Endodermal cell (in vitro differentiated cells): Measurements from ENCODE around the gene KIR2DL4. TPM values are rescaled to one million over a fixed set of nuclear protein-coding genes. Genes with fewer than 3 reads are reported as not detected.
"Not testable (repeated sequence)": the region's sequence is repeated elsewhere in the genome, so short reads cannot be mapped to it uniquely, and the experiment has no call there.

Experiments
- DNase-seq: peaks from one replicate; pipeline ENCODE4 v3.0.0-alpha.2; 2017
- H3K27ac ChIP-seq: 2 replicates; pipeline ENCODE4 v1.5.1; 2013; ENCODE audit warnings: mild to moderate bottlenecking, low read depth, low read length, moderate library complexity
- H3K27me3 ChIP-seq: 2 replicates; pipeline ENCODE4 v1.6.1; 2013; ENCODE audit warnings: mild to moderate bottlenecking, low read length, moderate library complexity; ENCODE audit not compliant: insufficient read depth, control insufficient read depth, poor library complexity, severe bottlenecking
- H3K36me3 ChIP-seq: 2 replicates; pipeline ENCODE4 v1.7.0; 2013; ENCODE audit warnings: mild to moderate bottlenecking, low read length, moderate library complexity; ENCODE audit not compliant: control insufficient read depth, insufficient read depth
- H3K4me1 ChIP-seq: one replicate; pipeline ENCODE4 v1.7.0; 2013; ENCODE audit warnings: low read length; ENCODE audit not compliant: control insufficient read depth, insufficient read depth
- H3K4me3 ChIP-seq: 2 replicates; pipeline ENCODE4 v1.5.1; 2013; ENCODE audit warnings: mild to moderate bottlenecking, low read length, moderate library complexity
- H3K9ac ChIP-seq: 2 replicates; pipeline ENCODE4 v1.6.1; 2013; ENCODE audit warnings: mild to moderate bottlenecking, low read length, moderate library complexity; ENCODE audit not compliant: poor library complexity, severe bottlenecking; ENCODE audit errors: extremely low read depth
- H3K9me3 ChIP-seq: 2 replicates; pipeline ENCODE4 v1.6.1; 2013; ENCODE audit warnings: mild to moderate bottlenecking, low read length, moderate library complexity; ENCODE audit not compliant: control insufficient read depth
- H3K27ac Mint-ChIP-seq: 2 replicates; pipeline ENCODE4 v1.8.0; 2020; ENCODE audit warnings: mixed read lengths
- H3K27me3 Mint-ChIP-seq: 2 replicates; pipeline ENCODE4 v1.8.0; 2021; ENCODE audit warnings: mild to moderate bottlenecking, mixed read lengths; ENCODE audit not compliant: insufficient read depth
- H3K36me3 Mint-ChIP-seq: 2 replicates; pipeline ENCODE4 v1.8.0; 2020; ENCODE audit warnings: low read depth, mixed read lengths
- H3K4me1 Mint-ChIP-seq: 2 replicates; pipeline ENCODE4 v1.8.0; 2020; ENCODE audit warnings: mixed read lengths
- H3K4me3 Mint-ChIP-seq: 2 replicates; pipeline ENCODE4 v1.8.0; 2020; ENCODE audit warnings: mild to moderate bottlenecking, moderate library complexity, mixed read lengths
- H3K9me3 Mint-ChIP-seq: 2 replicates; pipeline ENCODE4 v1.8.0; 2020; ENCODE audit warnings: mild to moderate bottlenecking, mixed read lengths
- whole genome bisulfite sequencing, 2 experiments: methylation state at CpG; one replicate each; pipeline versions ENCODE4 v1.1.5 to v1.1.7; 2013; ENCODE audit warnings: missing lambda C conversion rate in 2 of 2, mixed read lengths in 1 of 2; ENCODE audit not compliant: insufficient coverage in 1 of 2, insufficient read length in 1 of 2; 5-methylcytosine and 5-hydroxymethylcytosine counted together
- total RNA-seq, 2 donors: library from RNA; stranded (reverse); fragmentation: NEBNext Ultra II Directional in 1 of 2; extraction: Animal tissue kit (Norgen Biotek cat#: 25700) in 1 of 2; gene quantifications; 2 replicates in 1 of 2; 3 replicates in 1 of 2; pipeline ENCODE4 v1.2.1, GENCODE V29; 2021
- TF ChIP-seq, protein P1 (sequence below): fragments of 200-600 bp; sonication (generic); conservative IDR thresholded peaks from 2 replicates; pipeline ENCODE4 v1.5.0; 2021; ENCODE audit warnings: antibody characterized with exemption, mild to moderate bottlenecking

The KIR2DL4 gene
- total RNA-seq, 2 donors from 2014 or later: not detected

DNA sequence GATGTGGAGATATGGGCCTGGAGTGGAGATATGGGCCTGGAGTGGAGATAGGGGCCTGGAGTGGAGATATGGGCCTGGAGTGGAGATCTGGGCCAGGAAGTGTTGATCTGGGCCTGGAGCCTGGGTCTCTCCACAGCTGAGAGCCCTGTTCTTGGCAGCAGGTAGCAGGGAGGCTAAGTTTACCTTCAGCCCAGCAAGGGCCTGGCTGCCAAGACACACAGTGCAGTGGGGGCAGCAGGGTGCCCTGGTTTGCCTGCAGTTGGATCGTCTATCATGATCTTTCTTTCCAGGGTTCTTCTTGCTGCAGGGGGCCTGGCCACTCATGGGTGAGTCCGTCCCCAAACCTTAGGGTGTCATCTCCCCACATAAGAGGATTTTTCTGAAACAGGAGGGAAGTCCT lies 47.5 kb downstream of the KIR2DL4 start:
- TF ChIP-seq, protein P1, sequence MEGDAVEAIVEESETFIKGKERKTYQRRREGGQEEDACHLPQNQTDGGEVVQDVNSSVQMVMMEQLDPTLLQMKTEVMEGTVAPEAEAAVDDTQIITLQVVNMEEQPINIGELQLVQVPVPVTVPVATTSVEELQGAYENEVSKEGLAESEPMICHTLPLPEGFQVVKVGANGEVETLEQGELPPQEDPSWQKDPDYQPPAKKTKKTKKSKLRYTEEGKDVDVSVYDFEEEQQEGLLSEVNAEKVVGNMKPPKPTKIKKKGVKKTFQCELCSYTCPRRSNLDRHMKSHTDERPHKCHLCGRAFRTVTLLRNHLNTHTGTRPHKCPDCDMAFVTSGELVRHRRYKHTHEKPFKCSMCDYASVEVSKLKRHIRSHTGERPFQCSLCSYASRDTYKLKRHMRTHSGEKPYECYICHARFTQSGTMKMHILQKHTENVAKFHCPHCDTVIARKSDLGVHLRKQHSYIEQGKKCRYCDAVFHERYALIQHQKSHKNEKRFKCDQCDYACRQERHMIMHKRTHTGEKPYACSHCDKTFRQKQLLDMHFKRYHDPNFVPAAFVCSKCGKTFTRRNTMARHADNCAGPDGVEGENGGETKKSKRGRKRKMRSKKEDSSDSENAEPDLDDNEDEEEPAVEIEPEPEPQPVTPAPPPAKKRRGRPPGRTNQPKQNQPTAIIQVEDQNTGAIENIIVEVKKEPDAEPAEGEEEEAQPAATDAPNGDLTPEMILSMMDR: no peak

DNA sequence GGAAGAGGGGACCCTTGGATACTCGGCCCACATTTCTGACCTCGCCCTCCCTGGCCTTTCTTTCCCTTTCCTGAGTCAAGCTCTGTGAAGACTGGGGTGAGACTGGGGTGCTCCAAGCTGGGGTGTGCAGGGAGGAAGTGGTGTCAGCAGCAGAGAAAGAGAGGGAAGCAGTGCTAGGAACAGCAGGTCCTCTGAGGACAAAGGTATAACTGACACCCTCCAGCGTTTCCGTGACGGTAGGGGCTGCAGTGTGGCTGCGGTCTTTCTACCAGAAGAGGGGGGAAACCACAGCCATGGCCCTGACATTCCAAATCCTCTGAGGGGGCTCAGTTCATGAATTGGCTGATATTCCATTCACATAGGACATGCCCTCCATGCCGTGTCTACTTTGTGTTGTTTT lies 47.9 kb downstream of the KIR2DL4 start:
- Histone ChIP-seq H3K9ac (no peak overlapping the region), H3K9me3 (peaks cover 10% of the 10 kb centered on the region), H3K36me3 (no peaks in the 10 kb centered on the region), H3K27ac (no peak overlapping the region), H3K27me3 (no peaks in the 10 kb centered on the region), H3K4me3 (no peak overlapping the region), H3K4me1 (no peaks in the 10 kb centered on the region)
- no peaks in the 10 kb centered on the region for H3K36me3 Mint-ChIP-seq
- no peaks in the 10 kb centered on the region for H3K27me3 Mint-ChIP-seq
- no peaks in the 10 kb centered on the region for H3K4me1 Mint-ChIP-seq
- H3K9me3 Mint-ChIP-seq: peaks cover 88% of the 10 kb centered on the region
- TF ChIP-seq, protein P1: no peak
- 79 to 94% methylated on average over 7 of the region's 7 CpGs for WGBS, 2 experiments
- DNase-seq: no peak
- no peak overlapping the region for H3K4me3 Mint-ChIP-seq
- H3K27ac Mint-ChIP-seq: no peak overlapping the region

More for the DNA sequence above, 47.5 kb downstream of the KIR2DL4 start:
- Mint-ChIP-seq H3K9me3 (peaks cover 88% of the 10 kb centered on the region), H3K4me3 (no peak overlapping the region), H3K27me3 (no peaks in the 10 kb centered on the region), H3K36me3 (no peaks in the 10 kb centered on the region), H3K27ac (no peak overlapping the region), H3K4me1 (no peaks in the 10 kb centered on the region)
- no peak overlapping the region for H3K9ac ChIP-seq
- no peaks in the 10 kb centered on the region for H3K27me3 ChIP-seq
- no peak overlapping the region for H3K4me3 ChIP-seq
- DNase-seq: no peak
- H3K27ac ChIP-seq: no peak overlapping the region
- no peaks in the 10 kb centered on the region for H3K36me3 ChIP-seq
- H3K4me1 ChIP-seq: no peaks in the 10 kb centered on the region
- H3K9me3 ChIP-seq: peaks cover 10% of the 10 kb centered on the region
- 60 to 68% methylated on average over 1 to 2 of the region's 2 CpGs for WGBS, 2 experiments

DNA sequence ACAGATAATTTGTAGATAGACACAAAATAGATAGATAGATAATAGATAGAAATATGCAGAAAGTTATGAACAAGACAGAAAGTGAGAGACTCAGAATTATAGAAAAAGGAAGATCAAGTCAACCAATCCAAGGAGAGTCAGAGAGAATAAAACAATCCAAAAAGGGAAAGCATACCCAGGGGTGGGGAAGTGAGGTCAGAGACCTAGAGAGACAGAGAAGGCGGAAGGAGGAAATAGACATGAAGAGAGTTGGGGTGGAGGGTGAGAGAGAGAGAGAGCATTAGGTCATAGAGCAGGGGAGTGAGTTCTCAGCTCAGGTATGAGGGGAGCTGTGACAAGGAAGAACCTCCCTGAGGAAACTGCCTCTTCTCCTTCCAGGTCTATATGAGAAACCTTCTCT lies 51.8 kb downstream of the KIR2DL4 start:
- not testable (repeated sequence) for H3K4me1 ChIP-seq, H3K4me3 ChIP-seq, H3K27me3 ChIP-seq, H3K27ac Mint-ChIP-seq, H3K4me1 Mint-ChIP-seq, H3K27ac ChIP-seq, H3K36me3 Mint-ChIP-seq, H3K27me3 Mint-ChIP-seq, H3K36me3 ChIP-seq, H3K9ac ChIP-seq, H3K4me3 Mint-ChIP-seq, DNase-seq, H3K9me3 ChIP-seq
- 73 to 83% methylated on average over 1 of the region's 1 CpG for WGBS, 2 experiments
- peaks cover 76% of the 10 kb centered on the region for H3K9me3 Mint-ChIP-seq

DNA sequence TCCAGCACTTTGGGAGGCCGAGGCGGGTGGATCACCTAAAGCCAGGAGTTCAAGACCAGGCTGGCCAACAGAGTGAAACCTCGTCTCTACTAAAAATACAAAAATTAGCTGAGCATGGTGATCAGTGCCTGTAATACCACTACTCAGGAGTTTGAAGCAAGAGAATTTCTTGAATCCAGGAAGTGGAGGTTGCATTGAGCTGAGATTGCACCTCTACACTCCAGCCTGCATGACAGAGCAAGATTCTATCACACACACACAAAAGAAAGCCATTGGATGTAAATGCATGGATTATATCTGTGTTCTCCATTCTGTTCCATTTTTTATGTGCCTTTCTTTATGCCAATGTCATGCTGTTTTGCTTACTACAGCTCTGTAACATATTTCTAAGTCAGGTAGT lies 55.1 kb downstream of the KIR2DL4 start:
- H3K27me3 Mint-ChIP-seq, H3K27ac Mint-ChIP-seq, H3K36me3 Mint-ChIP-seq, H3K4me3 ChIP-seq, H3K27ac ChIP-seq, H3K27me3 ChIP-seq, H3K4me3 Mint-ChIP-seq, H3K4me1 ChIP-seq, H3K9me3 ChIP-seq, H3K4me1 Mint-ChIP-seq, H3K36me3 ChIP-seq, H3K9ac ChIP-seq, DNase-seq: not testable (repeated sequence)
- WGBS, 2 experiments: 40 to 83% methylated on average over 1 to 3 of the region's 3 CpGs
- peaks cover 43% of the 10 kb centered on the region for H3K9me3 Mint-ChIP-seq

DNA sequence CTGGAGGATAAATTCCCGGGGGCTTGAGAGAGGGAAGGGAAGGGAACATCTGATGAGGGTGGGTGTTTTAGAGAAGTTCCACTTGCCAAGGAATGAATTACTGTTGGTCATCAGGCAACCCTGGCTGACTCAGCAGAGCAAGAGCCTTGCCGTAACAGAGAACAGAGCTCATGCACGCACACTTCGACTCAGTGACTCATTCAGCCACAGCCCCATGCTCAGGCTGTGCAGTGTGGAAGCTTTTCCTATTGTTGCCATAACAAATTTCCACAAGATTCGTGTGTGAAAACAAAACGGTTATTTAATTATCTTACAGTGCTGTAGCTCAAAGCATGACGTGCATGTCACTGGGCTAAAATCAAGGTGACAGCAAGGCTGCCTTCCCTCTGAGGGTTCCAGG lies 56.0 kb downstream of the KIR2DL4 start:
- DNase-seq: not testable (repeated sequence)
- H3K9me3 Mint-ChIP-seq: peaks cover 34% of the 10 kb centered on the region

DNA sequence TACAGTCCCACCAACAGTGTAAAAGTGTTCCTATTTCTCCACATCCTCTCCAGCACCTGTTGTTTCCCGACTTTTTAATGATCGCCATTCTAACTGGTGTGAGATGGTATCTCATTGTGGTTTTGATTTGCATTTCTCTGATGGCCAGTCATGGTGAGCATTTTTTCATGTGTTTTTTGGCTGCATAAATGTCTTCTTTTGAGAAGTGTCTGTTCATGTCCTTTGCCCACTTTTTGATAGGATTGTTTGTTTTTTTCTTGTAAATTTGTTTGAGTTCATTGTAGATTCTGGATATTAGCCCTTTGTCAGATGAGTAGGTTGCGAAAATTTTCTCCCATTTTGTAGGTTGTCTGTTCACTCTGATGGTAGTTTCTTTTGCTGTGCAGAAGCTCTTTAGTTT lies 60.0 kb downstream of the KIR2DL4 start:
- no CpG with 5 or more reads among the region's 3 CpGs for WGBS, 2 experiments
- not testable (repeated sequence) for H3K4me1 ChIP-seq, H3K4me3 Mint-ChIP-seq, H3K9me3 ChIP-seq, H3K36me3 ChIP-seq, H3K36me3 Mint-ChIP-seq, H3K4me3 ChIP-seq, H3K9ac ChIP-seq, H3K4me1 Mint-ChIP-seq, DNase-seq, H3K27me3 ChIP-seq, H3K27ac ChIP-seq, H3K27ac Mint-ChIP-seq
- peaks cover 15% of the 10 kb centered on the region for H3K9me3 Mint-ChIP-seq
- peaks cover 21% of the 10 kb centered on the region for H3K27me3 Mint-ChIP-seq

More for the DNA sequence above, 56.0 kb downstream of the KIR2DL4 start:
- not testable (repeated sequence) for H3K36me3 ChIP-seq, H3K9ac ChIP-seq, H3K27me3 Mint-ChIP-seq, H3K4me1 ChIP-seq, H3K9me3 ChIP-seq, H3K27ac ChIP-seq, H3K4me1 Mint-ChIP-seq, H3K4me3 ChIP-seq, H3K36me3 Mint-ChIP-seq, H3K27me3 ChIP-seq, H3K4me3 Mint-ChIP-seq, H3K27ac Mint-ChIP-seq
- 57 to 79% methylated on average over 4 to 7 of the region's 7 CpGs for WGBS, 2 experiments
